Measurements from ENCODE around the gene ABLIM3. TPM values are rescaled to one million over a fixed set of nuclear protein-coding genes. Genes with fewer than 3 reads are reported as not detected.

The ABLIM3 gene
- total and polyA plus RNA-seq, 2 of the 13 experiments (the other 11 are each of a cell fraction or from before 2014, with no cell fraction given): 0.53 to 6.3 TPM

GRCh38 chr5:149271195-149271715 lies 130.0 kb downstream of the ABLIM3 start (continued):
- TF ChIP-seq BCL6 (CRISPR knock-in tag; IDR thresholded peaks at IDR 0.05) (0 out of 2 replicates have a peak, but pooled peaks have one; percentile 22), ARID4A (CRISPR knock-in tag; IDR thresholded peaks at IDR 0.05; ENCODE audit: borderline replicate concordance) (peak; percentile 35; the same call in 1 of the 2 replicates), SAP130 (CRISPR knock-in tag; IDR thresholded peaks at IDR 0.05; ENCODE audit: low read depth) (0 out of 2 replicates have a peak, but pooled peaks have one; percentile 24), CEBPB (IDR thresholded peaks at IDR 0.05; ENCODE audit: borderline replicate concordance, low read depth, low read length) (peak; percentile 89), CEBPG (CRISPR knock-in tag; IDR thresholded peaks at IDR 0.05) (peak; percentile 85), TFDP2 (CRISPR knock-in tag; IDR thresholded peaks at IDR 0.05) (0 out of 2 replicates have a peak, but pooled peaks have one; percentile 22), PHF21A (CRISPR knock-in tag; IDR thresholded peaks at IDR 0.05) (peak; percentile 20; the same call in 1 of the 2 replicates), TFDP1 (CRISPR knock-in tag; IDR thresholded peaks at IDR 0.05; ENCODE audit: borderline replicate concordance) (peak; percentile 19; the same call in 1 of the 2 replicates), E2F2 (CRISPR knock-in tag; IDR thresholded peaks at IDR 0.05; ENCODE audit: borderline replicate concordance) (no peak)
